DMS153 (cell line): ENCODE results near the gene CDK5RAP3.

Experiments used
- DNase-seq: peaks from one replicate; lab custom pipeline; 2025; lab: John Stamatoyannopoulos, UW

The CDK5RAP3 gene

DNA sequence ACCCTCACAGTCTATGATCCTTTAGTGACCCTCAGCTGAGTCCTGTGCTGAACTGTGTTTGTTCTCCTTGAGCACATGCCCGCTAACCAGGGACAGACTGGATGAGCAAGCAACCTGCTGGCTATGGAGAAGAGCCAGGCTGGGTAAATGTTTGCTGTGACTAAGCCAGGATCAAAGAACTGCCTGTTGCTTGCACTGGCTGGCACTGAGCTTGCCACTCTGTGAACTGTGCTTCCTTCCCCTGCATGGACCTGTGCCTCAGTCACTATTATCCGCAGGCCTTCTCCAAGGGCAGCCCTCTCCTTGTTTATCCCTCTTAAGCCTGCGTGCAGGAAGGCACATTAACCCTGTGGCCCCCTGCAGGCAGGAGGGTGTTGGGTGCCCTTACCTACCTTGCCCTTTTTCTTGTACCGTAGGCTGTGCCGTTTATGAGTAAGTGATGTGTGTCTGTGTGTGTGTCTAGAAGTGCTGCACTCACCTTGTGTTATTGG lies 22.2 kb upstream of the CDK5RAP3 start:
- DNase-seq, result no peak

DNA sequence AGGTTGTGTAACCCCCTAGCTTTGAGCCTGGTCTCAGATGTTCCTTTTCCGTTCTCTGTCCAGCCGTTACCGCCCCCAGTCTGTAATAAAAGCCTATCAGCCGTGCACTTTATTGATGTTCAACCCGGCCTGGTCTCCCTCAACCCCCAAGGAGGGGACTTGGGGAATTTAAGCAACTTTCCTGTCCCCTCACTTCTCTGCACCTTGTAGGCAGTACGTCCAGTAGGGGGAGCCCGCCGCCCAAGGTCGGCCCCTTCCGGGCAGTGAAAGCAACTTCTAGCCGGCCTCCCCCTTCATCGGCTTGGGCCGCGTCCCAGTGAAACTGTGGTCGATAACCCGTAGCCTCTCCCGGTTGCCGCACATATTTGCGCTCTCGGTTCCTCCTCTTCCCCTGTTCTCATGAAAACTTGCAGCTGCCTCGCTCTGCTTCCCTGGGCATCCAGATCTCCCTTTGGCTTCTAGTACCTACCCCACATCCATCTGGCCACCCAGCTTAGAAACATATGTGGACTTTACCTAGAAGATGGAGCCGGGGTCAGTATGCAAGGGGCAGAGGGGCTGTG lies 21.6 kb upstream of the CDK5RAP3 start:
- peak; percentile 68 for DNase-seq

DNA sequence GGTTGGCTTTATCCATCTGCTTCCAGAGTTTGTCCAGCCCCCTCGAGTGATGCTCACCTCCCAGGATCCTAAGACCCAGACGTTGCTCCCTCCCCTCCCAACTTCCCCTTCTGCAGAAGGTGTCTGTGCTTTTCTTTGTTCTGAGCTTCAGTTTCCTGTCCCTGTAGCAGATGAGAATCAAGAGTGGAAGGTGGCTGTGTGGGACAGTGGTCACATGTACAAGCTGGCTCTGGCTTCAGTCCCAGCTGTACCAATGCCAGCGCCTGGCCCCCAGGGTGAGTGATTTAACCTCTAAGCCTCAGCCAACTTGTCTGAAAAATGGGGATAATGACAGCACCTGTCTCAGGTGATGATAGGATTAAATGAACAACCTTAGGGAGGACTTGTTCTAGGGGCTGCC lies 21.0 kb upstream of the CDK5RAP3 start:
- no peak for DNase-seq

DNA sequence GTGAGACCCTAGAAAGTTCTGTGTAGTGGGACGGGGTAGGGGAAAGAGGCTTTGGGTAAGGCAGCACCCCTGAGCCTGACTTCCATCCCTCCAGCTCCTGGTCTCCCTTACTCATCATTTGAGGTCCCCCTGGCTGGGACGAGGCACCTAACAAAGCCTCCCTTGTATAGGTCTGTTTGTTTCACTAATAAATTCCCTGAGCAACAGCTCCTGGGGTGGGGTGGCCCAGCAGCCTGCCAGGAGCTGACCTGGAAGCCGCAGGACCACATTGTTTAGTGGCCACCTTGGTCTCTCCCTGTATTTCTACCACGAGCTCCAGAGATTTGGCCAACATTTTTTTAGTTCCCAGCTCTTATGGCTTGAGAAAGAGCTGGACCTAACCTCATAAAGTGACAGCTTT lies 20.5 kb upstream of the CDK5RAP3 start:
- no peak for DNase-seq

DNA sequence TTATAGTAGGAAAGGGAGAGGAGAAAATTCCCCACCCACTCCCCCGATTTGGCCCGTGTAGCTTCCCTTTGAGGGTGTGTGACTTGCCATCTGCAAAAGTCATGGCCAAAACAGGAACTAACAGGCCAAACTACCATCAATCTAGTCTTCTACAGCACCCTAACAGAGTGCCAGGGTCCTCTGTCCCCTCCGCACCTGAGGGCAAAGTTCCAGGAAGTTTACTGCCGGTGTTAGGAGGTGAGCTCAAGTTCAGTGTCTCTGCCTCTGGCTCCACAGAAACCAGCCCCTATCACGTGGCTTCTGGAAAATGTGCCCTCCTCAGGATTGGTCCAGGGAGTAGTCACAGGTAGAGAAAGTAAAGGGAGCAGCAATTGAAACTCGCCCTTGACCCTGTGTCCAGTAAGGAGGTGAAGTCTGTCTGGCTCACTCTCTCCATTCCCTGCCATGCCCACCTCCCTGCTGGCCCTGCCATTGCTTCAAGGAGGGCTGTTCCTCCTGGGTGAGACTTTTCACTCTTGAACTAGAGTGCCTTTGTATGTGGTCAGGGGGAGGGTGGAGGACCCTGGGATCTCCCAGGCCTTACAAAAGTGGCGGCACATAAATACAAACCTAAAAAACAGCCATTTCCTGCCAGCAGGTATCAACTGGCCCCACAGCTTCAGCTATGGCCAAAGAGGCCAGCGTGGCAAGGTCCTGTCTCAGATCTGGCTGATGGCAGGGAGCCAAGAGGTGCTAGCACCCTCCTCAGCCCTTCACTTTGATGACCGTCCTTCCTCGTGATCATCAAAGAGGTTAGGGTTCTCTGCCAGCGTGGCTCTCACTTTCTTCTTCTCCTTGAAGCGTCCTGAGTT lies 18.5 kb upstream of the CDK5RAP3 start:
- DNase-seq, result no peak

DNA sequence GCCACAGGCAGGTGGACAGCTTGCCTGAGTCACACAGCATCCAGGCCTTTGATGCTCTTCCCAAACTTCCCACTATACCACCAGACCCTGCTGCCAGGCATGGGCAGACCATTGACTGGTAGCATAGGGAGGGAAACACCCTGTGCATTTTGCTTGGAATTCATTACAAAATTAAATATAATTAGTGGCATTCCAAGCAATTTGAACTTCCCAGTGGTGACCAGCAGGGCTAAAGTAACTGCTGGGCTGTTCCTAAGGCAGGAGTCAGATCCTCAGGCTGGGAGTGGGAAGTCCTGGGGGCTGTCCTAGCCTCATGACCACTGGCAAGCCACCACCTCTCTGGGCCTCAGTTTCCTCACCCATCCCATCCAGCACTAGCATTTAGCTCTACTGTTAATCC lies 17.0 kb upstream of the CDK5RAP3 start:
- no peak for DNase-seq

DNA sequence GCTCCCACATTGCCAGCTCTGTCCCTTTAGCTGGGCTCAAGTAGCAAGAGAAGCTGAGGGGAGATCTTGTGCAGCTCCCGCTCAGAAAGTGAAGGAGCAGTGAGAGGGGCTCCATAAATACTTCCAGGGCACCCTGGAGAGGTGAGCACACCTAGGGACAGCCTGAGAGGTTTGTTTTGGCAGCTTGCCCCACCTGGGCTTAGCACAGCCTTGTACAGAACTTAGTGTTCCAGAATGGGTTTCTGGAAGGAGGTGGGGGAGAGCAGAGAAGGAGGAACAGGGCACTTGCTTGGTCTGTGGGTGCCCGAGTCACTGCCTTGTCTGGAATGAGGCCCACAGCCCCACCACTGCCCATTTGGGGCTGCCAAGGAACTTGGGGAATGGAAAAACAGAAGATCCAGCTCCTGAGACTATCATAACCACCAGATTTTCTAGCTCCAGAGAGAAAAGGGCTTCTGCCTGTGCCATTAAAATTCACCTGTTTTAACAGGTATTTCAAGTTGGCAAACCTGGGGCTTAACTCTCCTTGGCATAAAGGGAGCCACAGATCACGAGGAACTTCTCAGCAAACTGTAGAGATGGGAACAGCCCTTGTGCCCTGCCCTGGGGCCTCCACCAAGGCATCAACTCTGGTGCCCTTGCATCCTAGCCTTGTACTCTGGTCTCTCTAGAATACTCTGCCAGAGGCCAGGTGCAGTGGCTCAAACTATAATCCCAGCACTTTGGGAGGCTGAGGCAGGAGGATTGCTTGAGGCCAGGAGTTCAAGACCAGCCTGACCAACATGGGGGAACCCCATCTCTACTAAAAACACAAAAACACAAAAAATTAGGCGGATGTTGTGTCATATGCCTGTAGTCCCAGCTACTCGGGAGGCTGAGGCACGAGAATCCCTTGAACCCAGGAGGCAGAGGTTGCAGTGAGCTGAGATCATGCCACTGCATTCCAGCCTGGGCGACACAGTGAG lies 15.1 kb upstream of the CDK5RAP3 start:
- no peak for DNase-seq

DNA sequence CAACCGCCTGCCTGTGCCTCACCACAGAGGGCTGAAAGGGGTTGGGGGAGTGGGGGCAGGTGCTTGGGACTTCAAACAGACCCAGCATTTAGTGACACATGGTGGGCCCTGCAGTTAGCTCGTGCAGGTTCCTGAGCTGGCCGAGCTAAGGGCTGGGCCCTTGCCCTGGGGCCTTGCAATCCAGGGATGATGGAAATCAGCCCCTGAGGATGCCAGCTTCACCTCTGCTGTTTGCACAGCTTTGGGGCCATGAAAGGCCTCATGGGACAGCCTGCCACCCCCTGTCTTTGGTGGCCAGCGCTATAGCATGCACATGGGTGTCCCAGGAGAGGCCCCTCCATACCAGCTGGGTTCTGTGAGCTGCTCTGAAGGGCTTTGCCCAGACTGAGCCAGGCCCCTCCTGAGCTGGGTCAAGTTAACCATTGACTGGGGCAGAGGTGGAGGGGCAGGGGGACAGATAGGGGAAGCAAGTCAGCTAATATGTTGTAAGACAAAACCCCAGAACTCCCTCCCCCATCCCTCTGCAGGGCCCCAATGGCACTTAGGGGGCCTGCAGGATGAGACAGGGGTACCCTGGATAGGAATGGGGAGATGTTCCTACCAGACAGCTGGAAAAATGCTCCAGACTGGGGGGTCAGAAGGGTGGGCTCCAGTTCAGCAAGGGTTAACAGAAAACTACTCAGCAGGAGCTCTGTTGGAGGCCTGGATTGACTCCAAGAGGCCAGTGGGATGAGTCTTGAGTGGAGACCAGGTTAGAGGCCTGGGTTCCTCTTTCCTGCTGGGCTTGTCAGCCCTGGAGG lies 13.9 kb upstream of the CDK5RAP3 start:
- peak; percentile 55 for DNase-seq

DNA sequence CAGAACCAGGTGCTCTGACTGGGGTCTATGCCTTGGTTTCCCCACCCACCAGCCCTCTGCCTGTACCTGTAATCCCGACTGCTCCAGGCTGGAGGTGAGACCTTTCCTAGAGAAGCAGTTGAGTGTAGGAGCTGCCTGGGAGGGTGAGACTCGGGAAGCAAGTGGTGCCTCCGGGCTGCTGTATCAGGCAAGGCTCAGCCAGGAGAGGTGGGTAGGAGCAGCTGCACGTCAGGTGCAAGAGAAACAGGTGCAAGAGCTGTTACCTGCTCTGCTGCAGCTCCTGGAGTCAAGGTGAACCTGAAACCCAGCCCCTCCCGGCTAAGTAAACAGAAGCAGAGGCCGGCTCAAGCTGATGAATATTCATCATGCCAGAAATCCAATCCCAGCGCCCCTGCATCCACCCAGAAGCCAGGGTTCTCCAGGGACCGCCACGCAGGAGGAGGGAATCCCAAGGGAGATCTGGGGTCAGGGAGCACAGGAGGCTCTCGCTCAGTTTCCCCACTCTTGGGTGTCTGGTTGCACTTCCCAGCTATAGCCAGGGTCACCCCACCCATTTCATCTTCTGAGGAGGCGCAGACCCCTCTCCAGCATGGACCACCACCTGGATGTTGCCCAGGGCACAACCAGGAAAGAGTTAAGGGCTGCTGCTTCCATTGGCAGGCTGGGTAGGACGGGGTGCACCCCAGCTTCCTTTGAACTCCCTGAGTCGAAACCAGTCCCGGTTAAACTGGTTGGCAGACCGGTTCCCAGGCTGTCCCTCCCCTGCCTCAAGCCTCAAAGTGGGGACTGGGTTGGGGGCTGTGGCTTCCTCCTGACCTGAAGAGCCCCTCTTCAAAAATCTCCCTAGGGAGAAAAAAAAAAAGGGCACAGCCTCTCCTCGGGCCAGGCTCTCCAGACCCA lies 13.1 kb upstream of the CDK5RAP3 start, which contains the start of gene PRR15L:
PRR15L (minus strand) TSS at position 293 of the 900 bp plus-strand sequence. CDS start 4,649 bp downstream, outside the sequence.
- peak; percentile 96 for DNase-seq

DNA sequence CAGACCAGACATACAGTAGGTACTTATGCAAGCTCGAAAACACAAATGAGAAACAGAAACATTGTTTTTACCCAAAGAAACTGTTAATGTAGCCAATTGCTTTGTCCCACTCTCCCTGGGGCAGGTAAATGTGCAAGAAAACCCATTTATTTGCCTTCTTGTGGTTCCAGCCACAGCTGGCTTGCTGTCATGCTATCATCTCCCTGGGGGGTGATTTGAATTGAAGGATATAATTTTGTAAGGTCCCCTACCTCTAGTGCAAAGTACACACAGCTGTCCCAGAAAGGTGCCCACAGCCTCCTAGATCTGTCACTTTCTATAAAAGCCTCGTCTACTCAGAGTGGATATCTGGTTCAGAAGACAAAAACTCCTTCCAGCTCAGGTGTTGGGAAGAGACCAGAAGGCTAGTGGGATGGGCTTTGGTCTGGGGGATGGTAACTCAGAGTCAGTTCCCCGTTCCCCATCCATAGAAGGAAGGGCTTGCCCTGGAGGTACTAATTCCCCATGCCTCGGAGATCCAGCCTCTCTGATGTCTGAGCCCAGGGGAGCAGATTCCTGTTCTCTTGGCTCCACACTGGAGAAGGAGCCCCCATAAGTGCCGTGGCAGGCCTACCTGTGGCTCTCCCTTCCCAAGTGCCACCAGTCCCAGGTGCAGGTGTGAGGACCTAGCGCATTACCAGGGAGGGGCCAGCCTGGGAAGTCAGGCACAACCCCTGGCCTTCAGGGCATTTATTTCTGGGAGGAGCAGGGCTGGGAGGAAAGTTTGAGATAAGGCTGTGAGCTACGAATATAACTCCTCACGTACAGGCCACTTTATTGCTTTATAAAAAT lies 10.9 kb upstream of the CDK5RAP3 start:
- peak; percentile 58 for DNase-seq

DNA sequence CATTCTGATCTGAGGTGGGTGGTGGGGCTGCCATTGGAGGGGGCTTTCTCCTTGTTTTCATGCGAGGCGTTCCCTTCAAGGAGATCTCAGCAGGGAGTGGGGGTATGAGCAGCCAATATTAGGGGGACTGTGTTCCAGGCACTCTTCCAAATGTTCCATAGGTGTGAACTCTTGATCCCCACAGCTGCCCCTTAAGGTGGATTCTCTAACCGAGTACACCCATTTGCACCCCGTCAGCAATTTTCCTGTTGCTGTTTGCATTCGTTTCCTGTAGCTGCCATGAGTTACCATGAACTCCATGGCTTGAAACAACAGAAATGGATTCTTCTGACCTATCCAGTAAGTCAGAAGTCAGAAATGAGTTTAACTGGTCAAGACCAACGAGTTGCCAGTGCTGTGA lies 9.5 kb upstream of the CDK5RAP3 start:
- no peak for DNase-seq

DNA sequence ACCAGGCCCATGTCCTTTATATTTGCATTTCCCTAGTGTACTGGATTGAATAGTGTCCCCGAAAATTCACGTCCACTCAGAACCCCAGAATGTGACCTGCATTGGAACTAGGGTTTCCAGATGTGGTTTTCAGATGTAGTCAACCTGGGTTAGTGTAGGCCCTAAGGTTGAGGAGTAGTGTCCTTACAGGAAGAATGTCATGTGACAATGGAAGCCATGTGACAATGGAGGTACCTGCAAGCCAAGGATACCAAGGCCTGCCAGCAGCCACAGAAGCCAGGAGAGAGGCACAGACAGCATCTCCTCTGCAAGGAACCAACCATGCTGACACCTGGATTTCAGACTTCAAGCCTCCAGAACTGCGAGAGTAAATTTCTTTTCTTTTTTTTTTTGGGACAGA lies 8.0 kb upstream of the CDK5RAP3 start:
- no peak for DNase-seq

DNA sequence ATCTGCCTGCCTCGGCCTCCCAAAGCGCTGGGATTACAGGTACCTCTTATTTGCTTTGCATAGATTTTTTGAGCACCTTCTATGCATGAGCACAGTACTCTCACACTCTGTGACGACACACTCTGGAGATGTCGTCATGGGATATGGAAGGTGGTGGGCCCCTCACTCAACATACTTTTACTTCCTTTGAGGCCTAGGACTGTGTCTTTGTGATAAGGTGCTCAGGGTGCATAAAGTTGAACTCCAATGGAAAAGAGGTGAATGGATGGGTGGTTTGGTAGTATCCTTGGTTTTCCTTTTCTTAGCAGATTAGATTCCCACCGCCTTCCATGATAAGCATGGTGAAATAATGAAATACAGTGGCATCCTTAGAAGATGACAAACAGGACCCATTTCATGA lies 6.1 kb upstream of the CDK5RAP3 start:
- no peak for DNase-seq

DNA sequence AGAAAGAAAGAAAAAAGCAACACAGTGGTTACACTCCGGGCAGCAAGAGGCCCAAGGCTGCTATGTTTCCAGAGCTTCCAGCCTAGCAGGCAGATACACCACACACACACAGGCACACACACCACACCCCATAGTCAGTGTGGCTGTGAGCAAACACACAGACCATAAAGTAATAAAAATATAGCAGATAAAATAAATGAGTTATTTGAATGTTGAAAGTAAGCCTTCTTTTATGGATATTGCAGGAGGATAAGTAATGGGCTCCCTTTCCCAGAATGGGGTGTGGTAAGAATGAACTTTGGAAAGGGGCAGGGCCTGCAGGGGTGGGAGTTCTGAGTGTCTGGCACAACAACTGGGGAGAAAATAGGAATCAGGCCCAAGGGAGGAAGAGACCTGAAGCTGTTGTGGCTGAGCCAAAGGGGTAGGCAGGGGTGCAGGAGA lies 4.8 kb upstream of the CDK5RAP3 start:
- no peak for DNase-seq

DNA sequence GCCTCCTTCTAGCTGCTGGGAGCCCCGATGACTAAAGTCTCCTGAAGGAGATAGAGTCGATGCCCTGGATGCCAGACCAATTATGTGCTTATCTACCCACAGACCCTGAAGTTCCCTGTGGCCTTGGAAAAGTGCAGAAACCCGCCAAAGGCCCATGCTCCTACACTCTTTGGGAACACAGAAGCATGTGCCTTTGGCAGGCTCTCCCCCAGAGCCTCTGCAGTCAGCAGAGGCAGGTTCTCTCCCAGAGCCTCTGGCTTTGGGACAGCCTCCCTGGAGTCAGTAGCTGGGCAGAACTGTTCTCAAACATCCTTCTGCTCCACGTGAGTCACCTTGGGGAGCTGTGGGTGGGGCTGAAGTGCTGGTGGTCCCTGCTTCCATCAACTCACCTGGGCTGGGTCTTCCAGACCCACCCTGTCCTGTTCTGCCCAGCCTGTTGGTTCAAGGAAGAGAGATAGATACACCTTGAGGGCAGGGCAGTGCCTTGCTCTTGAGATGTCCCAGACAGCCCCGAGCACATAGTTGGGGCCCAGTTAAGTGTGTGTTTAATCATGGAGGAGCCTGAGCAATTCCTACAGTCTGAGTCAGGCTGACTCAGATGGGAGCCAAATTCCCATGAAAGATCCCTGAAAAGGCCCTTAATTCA lies 3.2 kb upstream of the CDK5RAP3 start:
- DNase-seq, result no peak

DNA sequence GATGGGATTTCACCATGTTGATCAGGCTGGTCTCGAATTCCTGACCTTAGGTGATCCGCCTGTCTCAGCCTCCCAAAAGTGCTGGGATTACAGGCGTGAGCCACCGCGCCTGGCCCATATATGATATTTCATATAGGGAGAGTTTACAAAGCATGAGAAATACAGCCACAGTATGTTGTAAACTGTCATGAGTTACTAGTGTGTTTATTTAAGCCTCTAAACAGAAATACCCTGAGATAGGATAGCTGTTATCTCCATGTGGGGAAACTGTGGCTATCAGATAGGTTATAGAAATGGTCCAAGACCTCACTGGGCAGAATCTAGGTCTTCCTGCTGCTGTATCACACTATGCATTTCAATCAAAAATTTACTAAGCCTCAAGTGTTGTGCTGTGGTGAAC lies 2.1 kb upstream of the CDK5RAP3 start:
- no peak for DNase-seq

DNA sequence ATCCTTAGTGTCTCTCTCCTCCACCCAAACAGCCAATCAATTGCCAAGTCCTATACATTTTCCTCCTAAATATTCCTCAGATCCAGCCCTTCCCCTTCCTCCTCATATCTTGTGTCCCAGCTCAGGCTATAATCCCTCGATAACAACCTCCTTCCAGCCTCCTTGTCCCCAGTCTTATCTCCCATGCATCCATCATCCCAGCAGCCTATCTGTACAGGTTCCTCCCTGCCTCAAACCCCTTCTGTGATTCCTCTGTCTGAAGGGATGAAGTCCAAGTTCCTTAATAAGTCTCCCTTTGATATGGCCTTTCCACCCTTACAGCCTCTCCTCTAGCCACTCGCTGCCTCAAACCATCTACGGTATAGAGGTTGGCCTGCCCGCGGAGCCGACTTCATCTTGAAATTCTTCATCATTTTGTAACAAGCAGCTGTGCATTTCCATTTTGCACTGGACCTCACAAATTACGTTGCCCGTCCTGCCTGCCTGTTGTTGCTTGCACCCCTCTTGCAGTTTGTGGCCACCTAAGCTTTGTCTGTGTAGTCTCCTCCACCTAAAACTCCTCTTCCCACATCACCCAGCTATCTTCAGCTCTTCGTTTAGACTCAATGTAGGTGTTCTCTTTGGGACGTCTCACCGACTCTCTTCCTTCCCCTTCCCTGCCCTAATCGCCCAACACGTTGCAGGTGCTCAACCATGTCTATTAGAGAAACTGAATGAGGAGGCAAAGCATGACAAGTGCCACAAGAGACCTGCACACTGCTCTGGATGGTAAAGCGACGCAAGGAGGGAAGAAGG lies 786 bp upstream of the CDK5RAP3 start:
- DNase-seq, result no peak

DNA sequence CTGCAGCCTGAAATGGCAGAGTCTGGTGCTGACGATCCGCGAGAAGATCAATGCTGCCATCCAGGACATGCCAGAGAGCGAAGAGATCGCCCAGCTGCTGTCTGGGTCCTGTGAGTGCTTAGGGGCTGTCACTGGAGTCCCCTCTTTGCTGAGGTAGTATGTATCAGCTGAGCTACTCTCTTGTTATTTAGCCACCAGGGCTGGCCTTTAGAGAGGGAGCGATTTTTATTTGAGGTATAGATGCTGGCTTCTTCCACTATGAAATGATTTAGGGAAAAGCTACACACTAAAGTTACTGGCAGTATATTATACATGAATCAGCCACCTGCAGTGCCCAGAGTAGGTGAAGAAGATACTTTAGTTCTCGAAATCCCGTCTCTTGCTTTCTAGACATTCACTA lies 2.6 kb downstream of the CDK5RAP3 start:
- DNase-seq, result no peak
